ENCODE measurements around the gene HTN1. TPM values are rescaled to one million over a fixed set of nuclear protein-coding genes. Genes with fewer than 3 reads are reported as not detected.
"Not testable (repeated sequence)": the region's sequence is repeated elsewhere in the genome, so short reads cannot be mapped to it uniquely, and the experiment has no call there.

The HTN1 gene
- polyA plus RNA-seq (ENCODE audit: insufficient read length in 4 of 4), result under 1 TPM in 1 of 4 donors, not detected in 3; 0.03 TPM

DNA sequence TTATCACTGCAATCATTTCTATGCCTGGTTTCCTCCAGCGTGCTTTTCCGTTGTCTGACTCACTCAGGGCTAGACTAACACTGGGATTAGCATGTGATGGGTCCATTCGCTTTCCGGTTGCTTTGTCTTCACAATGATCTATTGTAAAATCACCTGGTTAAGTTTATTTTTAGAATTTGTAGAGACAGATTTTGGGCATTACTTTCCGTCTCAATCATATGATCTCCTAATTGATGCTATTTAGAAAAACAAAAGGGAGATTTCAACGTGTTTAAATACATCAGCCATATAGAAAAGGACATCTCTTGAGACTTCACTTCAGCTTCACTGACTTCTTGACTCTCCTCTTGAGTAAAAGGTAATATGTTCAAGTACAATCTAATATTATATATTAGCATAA, at the start of gene HTN1:
Gene HTN1, plus strand, starts transcription at position 301 of the 400 bp plus-strand sequence. CDS start 2,639 bp downstream, outside the sequence.
- not testable (repeated sequence) for DNase-seq (ENCODE audit: low read depth in 4 of 4, low spot score in 2 of 4)

DNA sequence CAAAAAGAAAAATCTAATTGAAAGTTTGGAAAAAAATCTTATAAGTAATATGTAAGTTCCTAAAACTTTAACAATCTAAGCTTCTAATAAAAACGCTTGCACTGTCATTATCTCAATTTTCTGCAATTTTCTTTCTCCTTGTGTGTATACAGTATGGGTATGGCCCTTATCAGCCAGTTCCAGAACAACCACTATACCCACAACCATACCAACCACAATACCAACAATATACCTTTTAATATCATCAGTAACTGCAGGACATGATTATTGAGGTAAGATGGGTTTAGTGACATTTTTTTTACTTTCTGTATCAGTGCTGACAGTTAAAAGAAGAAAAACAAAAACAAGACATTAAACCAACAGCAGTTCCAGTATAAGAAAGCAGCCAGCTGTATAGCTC, 49.5 kb upstream of the HTN1 start:
- DNase-seq (ENCODE audit: low read depth in 4 of 4, low spot score in 2 of 4), result no peak

DNA sequence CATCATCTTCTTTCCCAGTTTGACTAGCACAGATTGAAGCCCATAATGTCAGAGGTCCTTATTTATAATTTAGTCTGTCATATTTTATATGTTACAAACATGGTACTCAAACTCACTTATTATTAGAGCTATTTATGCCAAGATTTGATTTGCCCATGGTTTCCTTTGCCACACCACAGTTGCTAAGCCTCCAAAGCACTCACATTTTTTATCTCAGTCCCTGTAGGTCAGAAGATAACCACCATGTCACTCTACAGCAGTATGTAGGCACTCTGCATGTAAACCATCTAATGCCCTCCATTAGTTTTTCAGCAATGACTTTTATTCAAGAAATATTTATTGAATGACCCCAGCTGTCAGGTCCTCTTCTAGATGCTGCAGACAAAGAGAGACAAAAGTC, 47.7 kb upstream of the HTN1 start:
- DNase-seq (ENCODE audit: low read depth in 4 of 4, low spot score in 2 of 4), result no peak

DNA sequence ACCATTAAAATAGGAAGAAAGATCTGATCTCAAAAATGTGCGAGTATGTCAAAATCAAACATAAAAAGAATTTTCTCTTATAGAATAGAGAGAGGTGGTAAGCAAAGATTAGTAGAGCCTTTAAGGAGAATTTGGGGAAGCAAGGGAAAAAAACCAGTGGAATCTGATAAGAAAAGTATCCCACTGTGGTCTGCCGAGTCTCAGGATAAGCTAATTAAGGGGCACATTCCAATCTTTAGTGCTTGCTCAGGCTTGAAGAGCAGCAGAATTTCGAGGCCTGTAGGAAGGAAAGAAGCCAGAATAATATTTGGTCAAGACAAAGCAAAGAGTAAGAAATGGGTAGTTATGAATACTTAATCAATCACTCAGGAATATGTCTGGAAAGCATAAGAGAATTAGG, 41.5 kb upstream of the HTN1 start:
- no peak for DNase-seq (ENCODE audit: low read depth in 4 of 4, low spot score in 2 of 4)

DNA sequence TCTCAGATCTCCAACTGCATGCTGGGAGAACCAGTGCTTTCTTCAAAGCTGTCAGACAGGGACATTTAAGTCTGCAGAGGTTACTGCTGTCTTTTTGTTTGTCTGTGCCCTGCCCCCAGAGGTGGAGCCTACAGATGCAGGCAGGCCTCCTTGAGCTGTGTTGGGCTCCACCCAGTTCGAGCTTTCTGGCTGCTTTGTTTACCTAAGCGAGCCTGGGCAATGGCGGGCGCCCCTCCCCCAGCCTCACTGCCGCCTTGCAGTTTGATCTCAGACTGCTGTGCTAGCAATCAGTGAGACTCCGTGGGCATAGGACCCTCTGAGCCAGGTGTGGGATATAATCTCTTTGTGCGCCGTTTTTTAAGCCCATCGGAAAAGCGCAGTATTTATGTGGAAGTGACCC, 31.2 kb upstream of the HTN1 start:
- DNase-seq (ENCODE audit: low read depth in 4 of 4, low spot score in 2 of 4), result not testable (repeated sequence)

DNA sequence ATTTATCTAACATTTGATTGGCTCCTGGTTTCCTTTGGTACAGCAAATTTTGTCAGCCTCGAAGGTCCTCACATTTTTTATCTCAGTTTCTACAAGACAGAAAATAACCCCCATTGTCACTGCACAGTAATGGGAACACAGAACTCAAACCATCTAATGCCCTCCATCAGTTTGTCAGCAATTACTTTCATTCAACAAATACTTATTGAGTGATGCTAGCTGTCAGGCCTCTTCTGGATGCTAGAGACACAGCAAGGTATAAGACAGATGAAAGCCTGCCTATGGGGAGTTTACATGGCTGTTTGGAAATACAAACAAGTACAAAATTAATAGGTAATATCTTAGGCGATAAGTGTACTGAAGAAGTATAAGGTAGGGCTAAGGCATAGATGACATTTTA, 27.0 kb upstream of the HTN1 start:
- DNase-seq (ENCODE audit: low read depth in 4 of 4, low spot score in 2 of 4), result no peak

DNA sequence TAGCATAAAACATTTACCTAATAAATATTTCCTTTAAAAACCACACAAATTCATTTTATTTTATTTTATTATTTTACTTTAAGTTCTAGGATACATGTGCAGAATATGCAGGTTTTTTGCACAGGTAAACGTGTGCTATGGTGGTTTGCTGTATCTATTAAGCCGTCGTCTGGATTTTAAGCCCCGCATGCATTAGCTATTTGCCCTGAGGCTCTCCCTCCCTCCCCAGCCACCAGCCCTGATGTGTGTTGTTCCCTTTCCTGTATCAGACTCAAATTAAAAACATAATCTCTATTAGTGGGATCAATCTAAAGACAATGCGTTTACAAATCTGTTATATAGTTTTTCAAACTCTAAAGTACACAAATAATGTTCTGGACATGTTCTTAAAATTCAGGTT, 23.2 kb upstream of the HTN1 start:
- DNase-seq (ENCODE audit: low read depth in 4 of 4, low spot score in 2 of 4), result no peak

DNA sequence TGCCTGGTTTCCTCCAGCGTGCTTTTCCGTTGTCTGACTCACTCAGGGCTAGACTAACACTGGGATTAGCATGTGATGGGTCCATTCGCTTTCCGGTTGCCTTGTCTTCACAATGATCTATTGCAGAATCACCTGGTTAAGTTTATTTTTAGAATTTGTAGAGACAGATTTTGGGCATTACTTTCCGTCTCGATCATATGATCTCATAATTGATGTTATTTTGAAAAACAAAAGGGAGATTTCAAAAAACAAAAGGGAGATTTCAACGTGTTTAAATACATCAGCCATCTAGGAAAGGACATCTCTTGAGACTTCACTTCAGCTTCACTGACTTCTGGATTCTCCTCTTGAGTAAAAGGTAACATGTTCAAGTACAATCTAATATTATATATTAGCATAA, 22.1 kb upstream of the HTN1 start, which contains the start of gene HTN3:
Gene HTN3, plus strand, starts transcription at position 301 of the 400 bp plus-strand sequence. CDS start 2,282 bp downstream, outside the sequence.
- DNase-seq (ENCODE audit: low read depth in 4 of 4, low spot score in 2 of 4), result not testable (repeated sequence)

DNA sequence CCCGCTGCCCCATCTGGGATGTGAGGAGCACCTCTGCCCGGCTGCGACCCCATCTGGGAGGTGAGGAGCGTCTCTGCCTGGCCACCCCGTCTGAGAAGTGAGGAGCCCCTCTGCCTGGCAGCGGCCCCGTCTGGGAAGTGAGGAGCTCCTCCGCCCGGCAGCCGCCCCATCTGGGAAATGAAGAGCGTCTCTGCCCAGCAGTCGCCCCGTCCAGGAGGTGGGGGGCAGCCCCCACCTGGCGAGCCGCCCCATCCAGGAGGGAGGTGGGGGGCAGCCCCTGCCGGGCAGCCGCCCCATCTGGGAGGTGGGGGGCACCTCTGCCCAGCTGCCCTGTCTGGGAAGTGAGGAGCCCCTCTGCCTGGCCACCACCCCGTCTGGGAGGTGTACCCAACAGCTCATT, 12.7 kb upstream of the HTN1 start:
- not testable (repeated sequence) for DNase-seq (ENCODE audit: low read depth in 4 of 4, low spot score in 2 of 4)

DNA sequence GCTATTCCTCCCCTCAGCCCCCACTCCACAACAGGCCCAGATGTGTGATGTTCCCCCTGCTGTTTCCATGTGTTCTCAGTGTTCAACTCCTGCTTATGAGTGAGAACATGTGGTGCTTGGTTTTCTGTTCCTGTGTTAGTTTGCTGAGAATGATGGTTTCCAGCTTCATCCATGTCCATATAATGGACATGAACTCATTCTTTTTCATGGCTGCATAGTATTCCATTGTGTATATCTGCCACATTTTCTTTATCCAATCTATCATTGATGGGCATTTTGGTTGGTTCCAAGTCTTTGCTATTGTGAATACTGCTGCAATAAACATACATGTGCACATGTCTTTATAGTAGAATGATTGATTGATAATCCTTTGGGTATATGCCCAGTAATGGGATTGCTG, 10.3 kb upstream of the HTN1 start:
- DNase-seq (ENCODE audit: low read depth in 4 of 4, low spot score in 2 of 4), result not testable (repeated sequence)

DNA sequence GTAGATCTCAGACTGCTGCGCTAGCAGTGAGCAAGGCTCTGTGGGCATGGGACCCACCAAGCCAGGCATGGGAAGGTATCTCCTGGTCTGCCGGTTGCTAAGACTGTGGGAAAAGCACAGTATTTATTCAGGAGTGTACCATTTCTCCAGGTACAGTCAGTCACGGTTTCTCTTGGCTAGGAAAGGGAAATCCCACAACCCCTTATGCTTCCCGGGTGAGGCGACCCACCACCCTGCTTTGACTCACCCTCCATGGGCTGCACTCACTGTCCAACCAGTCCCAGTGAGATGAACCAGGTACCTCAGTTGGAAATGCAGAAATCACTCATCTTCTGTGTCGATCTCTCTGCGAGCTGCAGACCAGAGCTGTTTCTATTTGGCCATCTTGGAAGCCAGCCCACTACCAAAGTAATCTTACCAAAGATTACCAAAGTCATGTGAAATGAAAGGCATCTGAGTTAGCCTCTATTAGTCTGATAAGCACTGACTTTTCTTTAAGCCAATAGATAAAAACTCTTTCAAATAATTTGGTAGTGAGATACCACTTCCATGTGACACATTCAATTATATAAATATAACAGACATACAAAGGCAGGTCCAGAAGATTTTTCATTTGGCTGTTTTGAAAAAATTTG, 8.5 kb upstream of the HTN1 start:
- DNase-seq (ENCODE audit: low read depth in 4 of 4, low spot score in 2 of 4), result no peak

DNA sequence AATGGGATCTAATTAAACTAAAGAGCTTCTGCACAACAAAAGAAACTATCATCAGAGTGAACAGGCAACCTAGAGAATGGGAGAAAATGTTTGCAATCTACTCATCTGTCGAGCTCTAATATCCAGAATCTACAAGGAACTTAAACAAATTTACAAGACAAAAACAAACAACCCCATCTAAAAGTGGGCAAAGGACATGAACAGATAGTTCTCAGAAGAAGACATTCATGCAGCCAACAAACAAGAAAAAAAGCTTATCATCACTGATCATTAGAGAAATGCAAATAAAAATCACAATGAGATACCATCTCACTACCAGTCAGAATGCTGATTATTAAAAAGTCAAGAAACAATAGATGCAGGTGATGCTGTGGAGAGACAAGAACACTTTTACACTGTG, 6.3 kb downstream of the HTN1 start:
- DNase-seq (ENCODE audit: low read depth in 4 of 4, low spot score in 2 of 4), result not testable (repeated sequence)

DNA sequence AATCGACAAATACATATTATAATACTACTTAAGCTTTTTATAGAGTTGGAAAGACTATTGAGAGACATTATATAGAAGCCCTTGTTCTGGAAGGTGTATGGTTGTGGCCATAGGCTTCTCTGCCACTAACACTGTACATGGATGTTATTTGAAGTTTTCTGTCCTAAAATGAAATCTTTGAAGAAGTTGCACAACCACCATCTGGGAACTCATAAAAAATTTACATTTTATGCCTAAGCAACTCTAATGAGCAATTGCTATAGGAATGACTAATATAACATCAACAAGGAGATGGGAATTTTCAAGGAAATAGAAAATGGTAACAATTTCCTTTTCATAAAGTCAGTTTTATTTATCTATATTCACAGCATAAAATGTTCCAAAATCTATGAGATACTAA, 7.4 kb downstream of the HTN1 start:
- DNase-seq (ENCODE audit: low read depth in 4 of 4, low spot score in 2 of 4), result no peak

DNA sequence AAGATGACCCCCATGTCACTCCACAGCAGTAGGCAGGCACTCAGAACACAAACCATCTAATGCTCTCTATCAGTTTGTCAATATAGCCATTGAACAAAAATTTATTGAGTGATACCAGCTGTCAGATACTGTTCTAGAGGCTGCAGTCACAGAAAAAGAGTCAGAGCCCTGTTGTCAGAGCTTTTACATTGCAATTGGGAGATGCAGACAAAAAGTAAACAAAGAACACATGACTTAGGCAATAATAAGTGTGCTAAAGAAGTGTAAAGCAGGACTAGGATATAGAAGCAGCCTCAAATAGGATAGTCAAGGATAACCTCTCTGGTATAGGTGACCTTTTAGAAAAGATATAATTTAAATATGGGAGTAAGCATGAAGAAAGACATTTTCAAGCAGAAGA, 8.9 kb downstream of the HTN1 start:
- no peak for DNase-seq (ENCODE audit: low read depth in 4 of 4, low spot score in 2 of 4)

DNA sequence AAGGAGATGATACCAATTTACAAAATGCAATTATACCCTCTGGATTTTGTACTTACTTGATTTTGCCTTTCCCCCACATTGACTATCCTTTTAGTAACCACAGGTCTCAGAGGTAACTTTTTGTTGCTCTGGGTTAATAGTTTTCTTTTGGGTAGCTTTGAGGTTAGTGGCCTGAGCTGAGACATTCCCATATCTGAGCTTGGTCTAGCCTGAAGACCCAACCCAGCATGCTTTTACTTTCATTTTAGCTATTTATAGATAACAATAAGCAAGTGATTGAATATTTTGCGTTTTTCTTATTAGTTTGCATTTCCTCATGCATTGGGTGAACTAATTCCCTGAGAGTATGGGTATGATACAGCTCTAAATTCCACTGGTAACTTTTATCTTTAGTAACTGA, 11.8 kb downstream of the HTN1 start:
- DNase-seq (ENCODE audit: low read depth in 4 of 4, low spot score in 2 of 4), result no peak

DNA sequence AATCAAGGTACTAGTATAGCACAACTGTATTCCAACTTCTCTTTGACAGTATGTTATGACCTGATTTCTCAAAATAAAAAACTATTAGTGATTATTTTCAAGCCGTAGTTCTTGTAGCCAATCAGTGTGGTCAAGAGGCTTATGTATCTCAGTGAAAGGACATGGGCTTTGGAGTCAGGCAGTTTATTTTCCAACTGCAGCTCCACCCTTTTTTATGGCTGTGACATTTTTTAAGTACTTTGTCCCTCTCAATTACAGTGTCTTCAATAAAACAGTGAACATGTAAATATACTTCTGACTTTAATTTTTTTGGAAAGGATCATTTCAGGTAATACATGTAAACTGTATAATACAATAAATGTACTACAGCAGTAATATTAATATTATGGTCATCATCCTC, 30.0 kb downstream of the HTN1 start:
- DNase-seq (ENCODE audit: low read depth in 4 of 4, low spot score in 2 of 4), result no peak

DNA sequence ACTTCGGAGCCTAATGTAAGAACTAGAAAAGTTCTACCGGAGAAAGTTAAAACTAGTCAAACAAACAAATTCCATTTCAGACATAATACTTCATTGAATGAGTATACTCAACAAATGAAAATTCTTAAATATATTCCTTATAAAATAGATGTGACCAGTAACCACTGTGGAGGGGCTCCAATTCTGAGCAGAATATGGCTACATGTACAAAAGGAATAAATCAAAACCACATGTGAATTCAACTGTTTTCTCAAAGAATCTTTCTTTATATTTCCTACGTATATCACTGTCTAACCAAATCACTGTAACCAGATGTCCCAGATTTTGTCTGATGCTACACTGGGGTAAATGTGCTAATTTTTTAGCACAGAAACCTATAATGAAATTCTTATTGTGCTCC, 49.0 kb downstream of the HTN1 start:
- DNase-seq (ENCODE audit: low read depth in 4 of 4, low spot score in 2 of 4), result no peak

Other genes starting within 250 kb of the HTN1 start
- 100 to 1,000 TPM; 465 to 570 (median 521) TPM for gene SULT1E1, start 190.3 kb upstream of the HTN1 start, polyA plus RNA-seq (ENCODE audit: insufficient read length in 4 of 4)
- not detected for gene CSN1S1, start 119.4 kb upstream of the HTN1 start, polyA plus RNA-seq (ENCODE audit: insufficient read length in 4 of 4)
- not detected for gene CSN2, start 84.7 kb upstream of the HTN1 start, polyA plus RNA-seq (ENCODE audit: insufficient read length in 4 of 4)
- gene STATH, start 54.5 kb upstream of the HTN1 start, polyA plus RNA-seq (ENCODE audit: insufficient read length in 4 of 4), result under 1 TPM; 0.34 to 0.69 (median 0.47) TPM
- not detected for gene HTN3, start 22.0 kb upstream of the HTN1 start, polyA plus RNA-seq (ENCODE audit: insufficient read length in 4 of 4)
- under 1 TPM; 0.04 to 0.14 (median 0.09) TPM for gene PRR27, start 103.8 kb downstream of the HTN1 start, polyA plus RNA-seq (ENCODE audit: insufficient read length in 4 of 4)
- 1 to 10 TPM in 3 of 4 donors, under 1 TPM in 1; 0.76 to 2.1 (median 1.5) TPM for gene ODAM, start 145.3 kb downstream of the HTN1 start, polyA plus RNA-seq (ENCODE audit: insufficient read length in 4 of 4)
- gene FDCSP, start 175.7 kb downstream of the HTN1 start, polyA plus RNA-seq (ENCODE audit: insufficient read length in 4 of 4), result 1 to 10 TPM in 3 of 4 donors, under 1 TPM in 1; 0.79 to 1.6 (median 1.4) TPM
- gene CSN3, start 192.2 kb downstream of the HTN1 start, polyA plus RNA-seq (ENCODE audit: insufficient read length in 4 of 4), result under 1 TPM in 1 of 4 donors, not detected in 3; 0.16 TPM